H1 (cell line): ENCODE data around the gene ADAM22. TPM values are rescaled to one million over a fixed set of nuclear protein-coding genes. Genes with fewer than 3 reads are reported as not detected.

ENCODE experiments used
- CTCF ChIA-PET: fragments of 300-600 bp; sonication (Branson Sonifier 250); formaldehyde crosslinking; loops from one replicate; lab custom pipeline; 2021; ENCODE audit not compliant: partially characterized antibody; lab: Charles Lee
- POLR2A ChIA-PET: fragments of 300-600 bp; sonication (Branson Sonifier 250); formaldehyde crosslinking; loops from one replicate; lab custom pipeline; 2021; ENCODE audit warnings: inconsistent platforms; ENCODE audit not compliant: partially characterized antibody; lab: Charles Lee
- DNase-seq, 2 experiments: peaks; one replicate each; pipeline versions ENCODE4 v3.0.0 to v3.0.0-alpha.2; 2010 to 2022; ENCODE audit warnings: low spot score in 2 of 2, low read depth in 1 of 2, mixed read lengths in 1 of 2
- FAIRE-seq: peaks from 2 replicates; lab custom pipeline; 2011; peaks lifted over from hg19 to GRCh38; lab: Jason Lieb, UNC
- H2AFZ ChIP-seq: 2 replicates; pipeline ENCODE4 v1.8.1; 2012; ENCODE audit warnings: low read length, inconsistent platforms
- H2AK5ac ChIP-seq: 2 replicates; pipeline ENCODE4 v1.6.1; 2013; ENCODE audit warnings: low read depth, low read length
- H2BK120ac ChIP-seq: replicated peaks from 2 replicates; pipeline ENCODE3; 2013; ENCODE audit warnings: low read depth, low read length, inconsistent platforms
- H2BK12ac ChIP-seq: 2 replicates; pipeline ENCODE4 v1.6.1; 2013; ENCODE audit warnings: low read depth, low read length
- H2BK15ac ChIP-seq: 2 replicates; pipeline ENCODE4 v1.6.1; 2013; ENCODE audit warnings: low read length
- H2BK20ac ChIP-seq: 2 replicates; pipeline ENCODE4 v1.6.1; 2013; ENCODE audit warnings: low read length
- H2BK5ac ChIP-seq: 2 replicates; pipeline ENCODE4 v1.6.1; 2013; ENCODE audit warnings: low read depth, low read length
- H3K14ac ChIP-seq: 2 replicates; pipeline ENCODE4 v1.6.1; 2013; ENCODE audit warnings: inconsistent platforms; ENCODE audit not compliant: insufficient read length
- H3K18ac ChIP-seq: 2 replicates; pipeline ENCODE4 v1.6.1; 2013; ENCODE audit warnings: low read length; ENCODE audit errors: extremely low read depth
- H3K23ac ChIP-seq: 2 replicates; pipeline ENCODE4 v1.6.1; 2013; ENCODE audit warnings: inconsistent platforms; ENCODE audit not compliant: insufficient read length
- H3K23me2 ChIP-seq: 2 replicates; pipeline ENCODE4 v1.6.1; 2013; ENCODE audit warnings: low read depth, low read length
- H3K27ac ChIP-seq: 2 replicates; pipeline ENCODE4 v1.6.1; 2011; ENCODE audit warnings: low read depth, low read length, inconsistent platforms
- H3K27me3 ChIP-seq, 4 experiments: replicated peaks in 1 of 4; 1 replicate in 1 of 4; 2 replicates in 3 of 4; pipeline versions ENCODE4 v1.6.1 to v1.8.1; 2011 to 2013; ENCODE audit warnings: low read length in 3 of 4, mild to moderate bottlenecking in 3 of 4, inconsistent platforms in 2 of 4, mixed read lengths in 2 of 4, moderate library complexity in 1 of 4; ENCODE audit not compliant: control insufficient read depth in 3 of 4, insufficient read depth in 3 of 4; ENCODE audit errors: extremely low read depth in 1 of 4
- H3K36me3 ChIP-seq, 4 experiments: 2 replicates each; pipeline versions ENCODE4 v1.6.1 to v1.8.1; 2011 to 2013; ENCODE audit warnings: mild to moderate bottlenecking in 4 of 4, low read length in 3 of 4, moderate library complexity in 2 of 4, control low read depth in 1 of 4, inconsistent platforms in 1 of 4; ENCODE audit not compliant: insufficient read depth in 4 of 4, control insufficient read depth in 2 of 4
- H3K4ac ChIP-seq: replicated peaks from 2 replicates; pipeline ENCODE3; 2013; ENCODE audit warnings: low read length, low read depth, mixed read lengths, inconsistent platforms; ENCODE audit not compliant: insufficient read length
- H3K4me1 ChIP-seq, 4 experiments: replicated peaks in 1 of 4; 1 replicate in 1 of 4; 2 replicates in 3 of 4; pipeline versions ENCODE4 v1.6.1 to v1.8.1; 2011 to 2013; ENCODE audit warnings: low read length in 3 of 4, inconsistent platforms in 2 of 4, mixed read lengths in 1 of 4; ENCODE audit not compliant: insufficient read depth in 4 of 4, control insufficient read depth in 3 of 4
- H3K4me2 ChIP-seq, 2 experiments: 2 replicates each; pipeline versions ENCODE4 v1.6.1 to v1.8.1; 2011 to 2013; ENCODE audit warnings: low read depth in 2 of 2, low read length in 2 of 2, control low read depth in 1 of 2, inconsistent platforms in 1 of 2, mild to moderate bottlenecking in 1 of 2; ENCODE audit not compliant: insufficient read depth in 1 of 2
- H3K4me3 ChIP-seq, 4 experiments: fragments of 200-600, 300-600 bp in 1 of 4; sonication (generic), shearing (Covaris generic), sonication (Bioruptor Twin) in 1 of 4; 2 replicates each; pipeline versions ENCODE4 v1.5.1 to v1.8.1; 2011 to 2016; ENCODE audit warnings: low read length in 4 of 4, low read depth in 3 of 4, control low read depth in 2 of 4, inconsistent platforms in 2 of 4, mild to moderate bottlenecking in 2 of 4, mixed read lengths in 1 of 4, moderate library complexity in 1 of 4; ENCODE audit not compliant: insufficient read depth in 2 of 4; ENCODE audit errors: extremely low read depth in 1 of 4
- H3K56ac ChIP-seq: replicated peaks from 2 replicates; pipeline ENCODE3; 2013; ENCODE audit warnings: low read depth, mild to moderate bottlenecking, mixed read lengths, low read length, inconsistent platforms; ENCODE audit not compliant: insufficient read length
- H3K79me1 ChIP-seq: 2 replicates; pipeline ENCODE4 v1.6.1; 2013; ENCODE audit warnings: low read depth, low read length, control low read depth
- H3K79me2 ChIP-seq, 2 experiments: 2 replicates each; pipeline versions ENCODE4 v1.6.1 to v1.8.1; 2012 to 2013; ENCODE audit warnings: low read length in 2 of 2, mild to moderate bottlenecking in 2 of 2, inconsistent platforms in 1 of 2; ENCODE audit not compliant: insufficient read depth in 2 of 2, control insufficient read depth in 1 of 2
- H3K9ac ChIP-seq, 4 experiments: replicated peaks in 1 of 4; 1 replicate in 1 of 4; 2 replicates in 3 of 4; pipeline versions ENCODE4 v1.6.1 to v1.8.1; 2011 to 2013; ENCODE audit warnings: low read depth in 3 of 4, low read length in 3 of 4, control low read depth in 2 of 4, mild to moderate bottlenecking in 2 of 4, moderate library complexity in 2 of 4, inconsistent platforms in 1 of 4; ENCODE audit errors: extremely low read depth in 1 of 4
- H3K9me3 ChIP-seq, 2 experiments: 2 replicates each; pipeline versions ENCODE4 v1.6.1 to v1.8.1; 2012 to 2013; ENCODE audit warnings: mild to moderate bottlenecking in 2 of 2, moderate library complexity in 2 of 2, control low read depth in 1 of 2, inconsistent platforms in 1 of 2, low read depth in 1 of 2, low read length in 1 of 2, mixed read lengths in 1 of 2; ENCODE audit not compliant: insufficient read depth in 2 of 2
- H4K20me1 ChIP-seq, 2 experiments: replicated peaks in 1 of 2; 2 replicates each; pipeline versions ENCODE3 to v1.8.1; 2011 to 2013; ENCODE audit warnings: inconsistent platforms in 2 of 2, low read length in 2 of 2, mild to moderate bottlenecking in 1 of 2; ENCODE audit not compliant: insufficient read depth in 2 of 2, control insufficient read depth in 1 of 2
- H4K5ac ChIP-seq: 2 replicates; pipeline ENCODE4 v1.6.1; 2013; ENCODE audit warnings: low read length, low read depth, mixed read lengths, inconsistent platforms; ENCODE audit not compliant: insufficient read length
- H4K8ac ChIP-seq: 2 replicates; pipeline ENCODE4 v1.8.0; 2013; ENCODE audit warnings: mild to moderate bottlenecking, moderate library complexity, low read length, inconsistent platforms; ENCODE audit not compliant: insufficient read depth; ENCODE audit errors: extremely low read depth
- H4K91ac ChIP-seq: replicated peaks from 2 replicates; pipeline ENCODE3; 2013; ENCODE audit warnings: low read length, mixed read lengths, inconsistent platforms; ENCODE audit not compliant: insufficient read length
- ASH2L ChIP-seq: fragments of 200-600, 300-600 bp; sonication (generic); IDR thresholded peaks from one replicate; pipeline ENCODE4 v1.7.1; 2017; ENCODE audit warnings: low read length
- BCL11A ChIP-seq, 2 experiments: IDR thresholded peaks; one replicate each; pipeline ENCODE4 v1.6.1; 2011; ENCODE audit warnings: low read depth in 2 of 2, low read length in 2 of 2, mild to moderate bottlenecking in 2 of 2
- CBX5 ChIP-seq: fragments of 300-800, 300-1000 bp; sonication (generic); IDR thresholded peaks from 2 replicates; pipeline ENCODE4 v1.7.1; 2016; ENCODE audit warnings: antibody characterized with exemption, low read length, low read depth
- CREB1 ChIP-seq: IDR thresholded peaks from 2 replicates; pipeline ENCODE4 v1.6.1; 2012; ENCODE audit warnings: inconsistent platforms
- JUN ChIP-seq: IDR thresholded peaks from 2 replicates; pipeline ENCODE4 v1.6.1; 2011; ENCODE audit warnings: low read depth, mild to moderate bottlenecking, improper control_type of control experiment, low read length
- MAFK ChIP-seq: IDR thresholded peaks from 2 replicates; pipeline ENCODE4 v1.6.1; 2012; ENCODE audit warnings: low read depth, mild to moderate bottlenecking, improper control_type of control experiment, low read length
- RAD21 ChIP-seq, 2 experiments: IDR thresholded peaks in 1 of 2; conservative IDR thresholded peaks in 1 of 2; 2 replicates each; pipeline ENCODE4 v1.6.1; 2011; ENCODE audit warnings: low read depth in 2 of 2, low read length in 2 of 2, improper control_type of control experiment in 1 of 2, inconsistent platforms in 1 of 2, mild to moderate bottlenecking in 1 of 2, moderate library complexity in 1 of 2
- RNF2 ChIP-seq: fragments of 200-900, 300-1000 bp; sonication (generic); IDR thresholded peaks from 2 replicates; pipeline ENCODE4 v1.7.1; 2016; ENCODE audit warnings: borderline replicate concordance, low read depth, mild to moderate bottlenecking, antibody characterized with exemption, low read length; ENCODE audit not compliant: poor library complexity, severe bottlenecking; ENCODE audit errors: missing control alignments
- SAP30 ChIP-seq: fragments of 300-600 bp; sonication (generic); IDR thresholded peaks from 2 replicates; pipeline ENCODE4 v1.7.1; 2012; ENCODE audit warnings: low read length, moderate library complexity, mild to moderate bottlenecking, inconsistent platforms; ENCODE audit not compliant: insufficient read depth, insufficient replicate concordance
- SIN3A ChIP-seq, 2 experiments: IDR thresholded peaks in 1 of 2; conservative IDR thresholded peaks in 1 of 2; 2 replicates each; pipeline ENCODE4 v1.6.1; 2011 to 2012; ENCODE audit warnings: low read length in 2 of 2, improper control_type of control experiment in 1 of 2, low read depth in 1 of 2, mild to moderate bottlenecking in 1 of 2
- SIRT6 ChIP-seq: IDR thresholded peaks from one replicate; pipeline ENCODE4 v1.7.1; 2012; ENCODE audit warnings: low read length, inconsistent platforms
- TAF7 ChIP-seq: optimal IDR thresholded peaks from 2 replicates; pipeline ENCODE3; 2011; ENCODE audit warnings: low read depth, mild to moderate bottlenecking, inconsistent platforms, low read length, moderate library complexity, borderline replicate concordance
- WGBS, 2 experiments: shearing (Covaris generic) in 1 of 2; methylation state at CpG; one replicate each; pipeline versions ENCODE4 v1.1.6 to v1.1.7; 2013 to 2015; ENCODE audit warnings: low lambda C conversion rate in 2 of 2, mixed read lengths in 2 of 2, inconsistent platforms in 1 of 2, low coverage in 1 of 2, missing lambda C conversion rate in 1 of 2; ENCODE audit not compliant: insufficient replicate concordance in 2 of 2, insufficient coverage in 1 of 2, insufficient read length in 1 of 2; ENCODE audit errors: extremely low coverage in 1 of 2, missing lambda C conversion rate in 1 of 2; 5-methylcytosine and 5-hydroxymethylcytosine counted together
- polyA plus RNA-seq, 7 experiments: library from polyadenylated mRNA; depleted of rRNA in 3 of 7; stranded (reverse) in 5 of 7; unstranded in 2 of 7; fragments of >200 nt in 5 of 7; fragments of 200-250 nt in 2 of 7; gene quantifications; 1 replicate in 5 of 7; 2 replicates in 1 of 7; 4 replicates in 1 of 7; pipeline versions ENCODE4 v1.2.1 to v1.2.3, GENCODE V29; 2011 to 2013; ENCODE audit warnings: missing spikeins in 2 of 7, mixed read lengths in 2 of 7
- total RNA-seq: library from RNA; stranded (reverse); fragmentation: NEBNext Ultra II Directional; extraction: Animal tissue kit (Norgen Biotek cat#: 25700); gene quantifications from 2 replicates; pipeline ENCODE4 v1.2.1, GENCODE V29; 2021
- TF ChIP-seq, protein P1 (sequence below): IDR thresholded peaks from 2 replicates; pipeline ENCODE4 v1.6.1; 2012; ENCODE audit warnings: inconsistent platforms

ADAM22 gene
- total and polyA plus RNA-seq, 2 of the 8 experiments (the other 6 are each of a cell fraction or from before 2014, with no cell fraction given), result 4.6 to 21.4 TPM

GRCh38 chr7:88121335-88121734 lies 187.3 kb downstream of the ADAM22 start:
- no peaks in the 10 kb centered on the region for H3K36me3 ChIP-seq
- H2BK15ac ChIP-seq, result no peak overlapping the region
- H3K4ac ChIP-seq, result no peak overlapping the region
- no peak overlapping the region for H3K56ac ChIP-seq
- no peak overlapping the region for H2BK5ac ChIP-seq
- POLR2A ChIA-PET, result no interaction called here
- no peaks in the 10 kb centered on the region for H3K27me3 ChIP-seq
- no peak overlapping the region for H2AK5ac ChIP-seq
- H3K27ac ChIP-seq, result no peak overlapping the region
- H3K4me3 ChIP-seq, result no peak overlapping the region
- FAIRE-seq, result no peak
- no peak overlapping the region for H4K8ac ChIP-seq
- CTCF ChIA-PET, result interaction anchor here (1.4 kb wide), 1 partner anchor 10 kb away, joined by 4 read pairs; no protein-coding TSS in a partner anchor
- H3K4me2 ChIP-seq, result no peak overlapping the region
- no peak overlapping the region for H2BK12ac ChIP-seq
- no peak overlapping the region for H4K5ac ChIP-seq
- H3K14ac ChIP-seq, result no peak overlapping the region
- H4K20me1 ChIP-seq, result no peaks in the 10 kb centered on the region
- H3K9ac ChIP-seq, result no peak overlapping the region
- 100% methylated on average over 2 of the region's 2 CpGs; no CpG with 5 or more reads in 1 of the 2 experiments for WGBS, 2 experiments
- H3K9me3 ChIP-seq, result no peaks in the 10 kb centered on the region
- H3K79me2 ChIP-seq, result no peaks in the 10 kb centered on the region
- no peak overlapping the region for H2AFZ ChIP-seq
- H3K4me1 ChIP-seq, result no peaks in the 10 kb centered on the region
- H3K18ac ChIP-seq, result no peak overlapping the region
- H3K23me2 ChIP-seq, result no peaks in the 10 kb centered on the region
- DNase-seq, result no peak
- H2BK20ac ChIP-seq, result no peak overlapping the region
- H2BK120ac ChIP-seq, result no peak overlapping the region
- H3K23ac ChIP-seq, result no peak overlapping the region
- H4K91ac ChIP-seq, result no peak overlapping the region
- H3K79me1 ChIP-seq, result no peaks in the 10 kb centered on the region
- TF ChIP-seq SAP30 (no peak), SIRT6 (no peak), TAF7 (no peak), CREB1 (no peak), SIN3A (conservative IDR thresholded peaks at IDR 0.05 in 1 of 2, IDR thresholded peaks at IDR 0.05 in 1 of 2; ENCODE audit: low read depth in 1 of 2, low read length in 2 of 2) (no peak), ASH2L (no peak), RAD21 (IDR thresholded peaks at IDR 0.05 in 1 of 2, conservative IDR thresholded peaks at IDR 0.05 in 1 of 2; ENCODE audit: low read depth in 2 of 2, low read length in 2 of 2) (no peak), MAFK (no peak), JUN (no peak), RNF2 (no peak), BCL11A (IDR thresholded peaks at IDR 0.05; ENCODE audit: low read depth in 2 of 2, low read length in 2 of 2) (no peak), CBX5 (no peak)
- TF ChIP-seq, protein P1, sequence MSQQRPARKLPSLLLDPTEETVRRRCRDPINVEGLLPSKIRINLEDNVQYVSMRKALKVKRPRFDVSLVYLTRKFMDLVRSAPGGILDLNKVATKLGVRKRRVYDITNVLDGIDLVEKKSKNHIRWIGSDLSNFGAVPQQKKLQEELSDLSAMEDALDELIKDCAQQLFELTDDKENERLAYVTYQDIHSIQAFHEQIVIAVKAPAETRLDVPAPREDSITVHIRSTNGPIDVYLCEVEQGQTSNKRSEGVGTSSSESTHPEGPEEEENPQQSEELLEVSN, result no peak
